Thyroid gland (tissue), 4 donors: Measurements from ENCODE around the gene USP21.

Experiments used
- POLR2A ChIP-seq, 2 donors: fragments of 450-650 bp; IDR thresholded peaks; one replicate each; pipeline ENCODE4 v1.6.1; 2017; ENCODE audit warnings: antibody characterized with exemption in 2 of 2, mild to moderate bottlenecking in 2 of 2, moderate library complexity in 1 of 2
- TF ChIP-seq, protein P1 (sequence below), 6 experiments: fragments of 200-600 bp in 3 of 6; fragments of 450-650 bp in 3 of 6; sonication (generic) in 3 of 6; IDR thresholded peaks; one replicate each; pipeline ENCODE4 v1.5.1; 2016 to 2019; ENCODE audit warnings: antibody characterized with exemption in 6 of 6, mild to moderate bottlenecking in 2 of 6, inconsistent platforms in 1 of 6, moderate library complexity in 1 of 6

DNA sequence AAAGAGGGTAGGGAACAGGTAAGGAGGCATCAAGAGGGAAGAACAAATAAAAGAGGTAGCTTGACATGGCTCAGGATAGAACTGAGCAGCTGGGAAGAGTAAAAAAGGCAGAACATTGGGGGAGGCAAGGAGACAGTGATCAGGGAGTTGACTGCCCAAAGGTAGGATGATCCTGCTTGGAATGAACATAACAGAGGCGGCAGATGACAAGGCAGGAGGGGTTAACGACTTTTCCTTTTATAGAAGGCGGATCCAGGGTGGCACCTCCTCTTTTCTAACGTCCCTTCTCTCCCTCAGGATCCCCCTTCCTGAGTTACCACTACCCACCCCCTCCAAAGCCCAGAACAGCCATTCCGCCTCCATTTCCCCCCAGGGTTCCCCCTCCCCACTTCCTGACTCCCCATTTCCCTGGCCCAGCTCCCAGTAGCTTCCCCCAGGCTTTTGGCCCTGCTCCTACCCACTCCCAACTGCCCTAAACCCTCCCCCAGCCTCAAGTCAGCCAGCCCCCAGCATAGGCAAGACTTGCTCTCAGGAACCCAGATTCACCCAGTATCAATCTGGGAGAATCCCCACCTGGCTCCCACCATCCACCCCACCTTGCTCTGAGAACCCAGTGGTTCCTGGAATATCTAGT, 40.3 kb downstream of the USP21 start:
- TF ChIP-seq, protein P1, sequence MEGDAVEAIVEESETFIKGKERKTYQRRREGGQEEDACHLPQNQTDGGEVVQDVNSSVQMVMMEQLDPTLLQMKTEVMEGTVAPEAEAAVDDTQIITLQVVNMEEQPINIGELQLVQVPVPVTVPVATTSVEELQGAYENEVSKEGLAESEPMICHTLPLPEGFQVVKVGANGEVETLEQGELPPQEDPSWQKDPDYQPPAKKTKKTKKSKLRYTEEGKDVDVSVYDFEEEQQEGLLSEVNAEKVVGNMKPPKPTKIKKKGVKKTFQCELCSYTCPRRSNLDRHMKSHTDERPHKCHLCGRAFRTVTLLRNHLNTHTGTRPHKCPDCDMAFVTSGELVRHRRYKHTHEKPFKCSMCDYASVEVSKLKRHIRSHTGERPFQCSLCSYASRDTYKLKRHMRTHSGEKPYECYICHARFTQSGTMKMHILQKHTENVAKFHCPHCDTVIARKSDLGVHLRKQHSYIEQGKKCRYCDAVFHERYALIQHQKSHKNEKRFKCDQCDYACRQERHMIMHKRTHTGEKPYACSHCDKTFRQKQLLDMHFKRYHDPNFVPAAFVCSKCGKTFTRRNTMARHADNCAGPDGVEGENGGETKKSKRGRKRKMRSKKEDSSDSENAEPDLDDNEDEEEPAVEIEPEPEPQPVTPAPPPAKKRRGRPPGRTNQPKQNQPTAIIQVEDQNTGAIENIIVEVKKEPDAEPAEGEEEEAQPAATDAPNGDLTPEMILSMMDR (IDR thresholded peaks at IDR 0.05): no peak
- no peak for TF ChIP-seq POLR2A (IDR thresholded peaks at IDR 0.05)
